GM23248 (cell line): ENCODE measurements around the gene NUDT22.

Experiments used
- EZH2 ChIP-seq: fragments of 200-600 bp; sonication (generic); IDR thresholded peaks from 2 replicates; pipeline ENCODE4 v1.6.1; 2018; ENCODE audit warnings: antibody characterized with exemption, mild to moderate bottlenecking; ENCODE audit not compliant: insufficient read depth, poor library complexity, severe bottlenecking
- EZH2phosphoT487 ChIP-seq: fragments of 200-600 bp; sonication (generic); IDR thresholded peaks from 2 replicates; pipeline ENCODE4 v1.6.1; 2018; ENCODE audit warnings: antibody characterized with exemption, moderate library complexity, mild to moderate bottlenecking, low read depth; ENCODE audit not compliant: insufficient read depth

DNA sequence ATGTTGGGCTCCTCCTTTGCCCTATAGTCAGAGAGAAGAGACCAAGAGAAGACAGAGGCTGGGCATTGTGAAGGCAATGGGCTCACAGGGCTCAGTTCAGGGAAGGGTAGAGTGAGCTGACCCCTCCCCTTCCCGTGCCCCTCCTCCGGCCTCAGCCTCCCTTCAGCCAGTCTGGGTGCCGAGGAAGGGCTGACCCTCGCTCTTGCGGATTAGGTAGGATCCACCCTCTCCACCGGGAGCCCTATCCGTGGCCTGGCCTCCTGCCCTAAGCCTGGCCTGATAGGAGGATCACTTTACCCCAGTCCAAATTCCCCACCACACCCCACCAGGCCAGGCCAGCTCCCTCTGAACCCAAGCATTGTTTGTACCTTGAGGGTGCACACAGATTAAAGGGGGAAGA lies 22.5 kb downstream of the NUDT22 start:
- TF ChIP-seq EZH2phosphoT487 (no peak), EZH2 (no peak)
